ENCODE data around the gene LRRC26. TPM values are rescaled to one million over a fixed set of nuclear protein-coding genes. Genes with fewer than 3 reads are reported as not detected.

LRRC26 gene
- total and polyA plus RNA-seq, 4 experiments from 2014 or later, result not detected

DNA sequence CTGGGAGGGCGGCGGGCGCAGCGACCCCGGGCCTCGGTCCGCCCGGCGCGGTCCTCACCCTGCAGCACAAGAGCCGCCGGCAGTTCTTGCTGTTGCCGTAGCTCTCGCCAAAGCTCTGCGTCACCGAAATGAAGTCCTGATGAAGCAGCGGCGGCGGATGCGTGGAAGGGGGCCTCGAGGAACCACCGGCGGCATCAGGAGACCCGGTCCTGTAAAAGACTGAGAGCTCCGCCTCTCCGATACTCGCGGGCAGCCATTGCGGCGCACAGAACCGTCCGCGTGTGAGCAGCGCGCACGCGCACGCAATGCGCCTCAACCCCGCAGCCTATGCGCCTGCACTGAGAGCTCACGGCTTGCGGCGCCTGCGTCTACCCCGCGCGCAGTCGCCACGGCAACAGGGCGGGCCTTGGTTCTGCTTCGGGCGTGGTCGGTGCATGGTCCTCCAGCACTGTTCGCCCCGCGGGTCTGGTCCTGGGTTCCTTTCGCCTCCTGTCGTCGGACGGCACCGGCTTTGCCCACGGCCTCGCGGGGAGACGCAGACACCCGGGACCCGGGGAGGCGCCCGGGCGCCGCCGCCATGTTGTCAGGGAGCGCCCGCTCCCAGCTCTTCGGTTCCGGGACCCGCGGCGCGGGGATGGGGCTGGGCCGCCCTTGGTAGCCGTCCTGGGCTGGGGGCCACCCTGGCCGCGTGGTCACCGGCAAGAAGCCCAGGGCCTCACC lies 40.2 kb downstream of the LRRC26 start:
- Mint-ChIP-seq H3K36me3 (peaks cover 0 to 6% of the 10 kb centered on the region in 2 donors), H3K4me3 (peak overlapping the region; percentile 86 to 97 (median 90)), H3K9me3 (peaks cover 0 to 10% (median 3%) of the 10 kb centered on the region in 8 donors), H3K27me3 (peaks cover 2 to 4% of the 10 kb centered on the region in 2 donors), H3K27ac (peak overlapping the region; percentile 82 to 99 (median 92)), H3K4me1 (peaks cover 23 to 35% (median 30%) of the 10 kb centered on the region in 4 donors)
- intact Hi-C loops (cut with micrococcal nuclease), result loop anchor here (1.0 to 2.0 kb wide), 4 partner anchors 43 to 93 kb away; partner anchors contain the start of genes ANAPC2, MAN1B1, RNF208 and SSNA1
- H3K4me1 ChIP-seq (ENCODE audit: insufficient read depth, low read length), result peaks cover 31% of the 10 kb centered on the region
- H3K36me3 ChIP-seq (ENCODE audit: insufficient read depth, low read length), result no peaks in the 10 kb centered on the region
- POLR2A ChIA-PET (ENCODE audit: partially characterized antibody), result interaction anchor here (0.7 to 3.3 kb wide), 26 partner anchors 11 to 339 kb away, joined by 3 to 37 read pairs (median 5); partner anchors contain the start of genes ANAPC2, DPP7, MAN1B1 and NDOR1
- DNase-seq, result peak; percentile 89 to 92 (median 91)
- H3K27ac ChIP-seq (ENCODE audit: low read depth, low read length), result peak overlapping the region; percentile 80
- peak overlapping the region in 1 of 2 donors; percentile 84 for H3K4me3 ChIP-seq (ENCODE audit: low read length in 2 of 2)
- CTCF ChIA-PET (ENCODE audit: partially characterized antibody), result interaction anchor here (1.0 to 2.8 kb wide), 10 partner anchors 8 to 113 kb away, joined by 3 to 9 read pairs (median 4); partner anchors contain the start of genes GRIN1, MAN1B1 and RNF224
- no peaks in the 10 kb centered on the region for H3K9me3 ChIP-seq (ENCODE audit: control insufficient read depth in 1 of 2, low read length in 2 of 2)
- H3K27me3 ChIP-seq (ENCODE audit: insufficient read depth, low read length), result no peaks in the 10 kb centered on the region

DNA sequence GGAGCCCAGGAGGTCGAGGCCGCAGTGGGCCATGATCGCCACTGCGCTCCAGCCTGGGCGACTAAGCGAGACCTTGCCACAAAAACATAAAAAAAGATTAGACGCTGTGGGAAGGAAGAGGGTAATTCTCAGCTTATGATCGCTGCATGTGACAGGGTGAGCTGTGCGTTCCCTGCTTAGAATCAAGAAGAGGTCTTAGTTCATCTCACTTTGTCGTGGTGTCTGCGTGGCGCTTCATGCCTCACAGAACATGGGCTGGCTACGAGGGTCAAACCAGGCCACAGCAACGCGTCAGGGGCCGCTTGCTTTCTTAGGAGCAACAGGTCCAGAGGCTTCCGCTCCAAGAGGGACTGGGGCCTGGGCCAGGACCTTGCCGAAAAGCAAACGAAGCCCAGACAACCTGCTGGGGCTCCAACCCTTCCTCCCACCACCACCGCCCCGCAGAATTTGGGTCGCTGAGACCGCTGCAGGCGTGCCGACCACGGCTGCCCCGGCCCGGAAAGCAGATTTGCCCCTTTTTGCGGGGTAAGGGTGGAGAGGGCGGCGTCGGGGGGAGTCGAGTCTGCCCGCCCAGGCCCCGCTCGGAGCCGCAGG lies 40.9 kb downstream of the LRRC26 start:
- peaks cover 23 to 35% (median 30%) of the 10 kb centered on the region in 4 donors for H3K4me1 Mint-ChIP-seq
- peak overlapping the region; percentile 84 to 97 (median 94) for H3K4me3 Mint-ChIP-seq
- H3K9me3 ChIP-seq (ENCODE audit: control insufficient read depth in 1 of 2, low read length in 2 of 2), result no peaks in the 10 kb centered on the region
- POLR2A ChIA-PET (ENCODE audit: partially characterized antibody), result interaction anchor here (0.7 to 3.3 kb wide), 22 partner anchors 10 to 338 kb away, joined by 3 to 37 read pairs (median 5); partner anchors contain the start of genes ANAPC2, DPP7, MAN1B1 and NDOR1
- CTCF ChIA-PET (ENCODE audit: partially characterized antibody), result interaction anchor here (1.0 to 2.8 kb wide), 10 partner anchors 8 to 113 kb away, joined by 3 to 9 read pairs (median 4); partner anchors contain the start of genes GRIN1, MAN1B1 and RNF224
- peaks cover 0 to 10% (median 3%) of the 10 kb centered on the region in 8 donors for H3K9me3 Mint-ChIP-seq
- H3K36me3 Mint-ChIP-seq, result peaks cover 0 to 6% of the 10 kb centered on the region in 2 donors
- DNase-seq, result peak in 2 of 5 donors; percentile 15 to 23
- no peaks in the 10 kb centered on the region for H3K27me3 ChIP-seq (ENCODE audit: insufficient read depth, low read length)
- peaks cover 31% of the 10 kb centered on the region for H3K4me1 ChIP-seq (ENCODE audit: insufficient read depth, low read length)
- H3K27ac ChIP-seq (ENCODE audit: low read depth, low read length), result peak overlapping the region; percentile 80
- peak overlapping the region in 1 of 2 donors; percentile 84 for H3K4me3 ChIP-seq (ENCODE audit: low read length in 2 of 2)
- no peaks in the 10 kb centered on the region for H3K36me3 ChIP-seq (ENCODE audit: insufficient read depth, low read length)
- intact Hi-C loops (cut with micrococcal nuclease), result loop anchor here (1.0 to 2.0 kb wide), 4 partner anchors 42 to 94 kb away; partner anchors contain the start of genes ANAPC2, MAN1B1, RNF208 and SSNA1
- peaks cover 2% of the 10 kb centered on the region in 2 donors for H3K27me3 Mint-ChIP-seq
- peak overlapping the region; percentile 92 to 99 (median 96) for H3K27ac Mint-ChIP-seq

DNA sequence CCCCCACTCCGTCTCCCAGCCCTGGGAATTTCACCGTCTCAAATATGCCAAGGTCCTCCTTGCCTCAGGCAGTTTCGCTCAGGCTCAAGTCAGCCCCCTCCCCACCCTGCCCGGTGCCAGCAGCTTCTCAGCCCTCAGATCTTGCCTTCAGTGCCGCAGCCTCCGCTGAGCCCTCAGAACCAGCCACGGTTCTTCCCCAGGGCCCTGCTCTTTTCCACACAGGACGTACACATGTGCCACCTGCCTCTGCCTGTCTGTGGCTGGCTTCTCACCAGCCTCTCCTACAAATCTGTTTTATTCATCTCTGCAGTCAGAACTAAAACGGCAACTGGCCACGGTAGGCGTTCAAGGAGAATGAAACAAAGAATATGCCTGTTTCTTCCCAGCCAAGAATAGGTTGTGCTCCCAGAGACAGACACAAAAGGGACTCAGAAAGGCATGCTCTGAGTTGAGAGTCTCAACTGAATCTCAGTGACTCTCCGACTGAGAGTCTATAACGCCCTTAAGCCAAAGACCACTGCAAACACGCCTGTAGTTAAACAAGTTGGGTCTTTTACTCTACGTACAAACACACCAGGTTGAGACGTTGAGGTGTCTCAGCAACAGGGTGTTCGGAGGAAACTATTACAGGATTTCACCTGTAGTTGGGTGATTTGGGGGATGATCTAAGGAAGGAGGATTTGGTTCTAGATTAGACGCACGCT lies 41.5 kb downstream of the LRRC26 start:
- Mint-ChIP-seq H3K27me3 (peaks cover 2% of the 10 kb centered on the region in 2 donors), H3K27ac (peak overlapping the region; percentile 92 to 99 (median 96)), H3K4me3 (peak overlapping the region; percentile 84 to 97 (median 94)), H3K36me3 (peaks cover 0 to 6% of the 10 kb centered on the region in 2 donors), H3K9me3 (peaks cover 0 to 10% (median 3%) of the 10 kb centered on the region in 8 donors), H3K4me1 (peaks cover 23 to 35% (median 30%) of the 10 kb centered on the region in 4 donors)
- DNase-seq, result peak in 2 of 5 donors; percentile 23 to 61
- Histone ChIP-seq H3K27ac (ENCODE audit: low read depth, low read length) (peak overlapping the region; percentile 80), H3K4me1 (ENCODE audit: insufficient read depth, low read length) (peaks cover 31% of the 10 kb centered on the region), H3K36me3 (ENCODE audit: insufficient read depth, low read length) (no peaks in the 10 kb centered on the region), H3K9me3 (ENCODE audit: control insufficient read depth in 1 of 2, low read length in 2 of 2) (no peaks in the 10 kb centered on the region), H3K4me3 (ENCODE audit: low read length in 2 of 2) (peak overlapping the region in 1 of 2 donors; percentile 84), H3K27me3 (ENCODE audit: insufficient read depth, low read length) (no peaks in the 10 kb centered on the region)
- ChIA-PET POLR2A (ENCODE audit: partially characterized antibody) (interaction anchor here (0.6 to 3.3 kb wide), 16 partner anchors 10 to 126 kb away, joined by 3 to 34 read pairs (median 5); partner anchors contain the start of genes ANAPC2, CYSRT1, DPP7 and MAN1B1), CTCF (ENCODE audit: partially characterized antibody) (interaction anchor here (0.7 to 2.1 kb wide), 5 partner anchors 10 to 377 kb away, joined by 3 to 7 read pairs (median 4); partner anchors contain the start of genes GRIN1 and RNF224)
- intact Hi-C loops (cut with micrococcal nuclease), result loop anchor here (2.0 kb wide), 3 partner anchors 42 to 94 kb away; partner anchors contain the start of genes MAN1B1, RNF208 and TPRN

DNA sequence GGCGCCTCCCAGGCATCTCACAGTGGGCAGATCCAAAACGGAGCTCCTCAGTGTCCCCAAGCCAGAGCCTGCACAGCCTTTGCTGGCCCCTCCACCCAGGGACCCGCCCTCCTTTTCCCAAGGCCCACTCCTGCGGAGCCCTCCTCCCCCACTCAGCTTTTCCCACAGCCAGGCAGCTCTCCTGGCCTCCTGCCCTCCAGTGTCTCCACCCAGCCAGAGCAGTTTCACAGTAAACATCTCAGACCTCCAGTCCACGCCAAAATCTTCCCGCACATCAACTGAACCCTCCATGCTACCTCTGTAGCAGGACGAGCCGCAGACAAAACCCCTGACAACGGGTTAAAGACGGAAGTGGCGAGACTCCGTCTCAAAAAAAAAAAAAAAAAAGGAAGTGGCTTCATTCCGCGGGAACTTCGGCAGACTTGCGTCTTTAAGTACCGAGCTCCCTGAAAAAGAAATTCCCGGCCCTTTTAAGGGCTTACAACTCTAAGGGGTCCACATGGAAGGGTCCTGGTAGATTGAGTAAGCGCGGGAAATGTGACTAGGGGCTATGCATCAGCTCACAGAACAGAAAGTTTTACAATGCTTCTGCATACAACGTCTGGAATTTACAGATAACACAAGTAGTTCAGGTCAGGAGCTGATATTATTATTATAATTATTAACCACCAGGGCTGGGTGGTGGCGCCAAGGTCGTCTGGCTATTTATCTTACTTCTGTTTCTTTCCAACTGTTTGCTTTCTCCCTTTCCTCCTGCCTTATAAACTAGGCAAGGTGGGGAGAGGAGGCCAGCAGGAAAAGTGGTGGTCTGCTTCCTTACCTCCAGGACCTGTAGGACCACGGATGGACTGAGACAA lies 42.3 kb downstream of the LRRC26 start:
- Mint-ChIP-seq H3K27ac (peak overlapping the region; percentile 92 to 99 (median 96)), H3K27me3 (no peaks in the 10 kb centered on the region), H3K9me3 (peaks cover 0 to 10% (median 1%) of the 10 kb centered on the region in 8 donors), H3K4me3 (peak overlapping the region; percentile 84 to 97 (median 94)), H3K4me1 (peaks cover 25 to 38% (median 30%) of the 10 kb centered on the region in 4 donors), H3K36me3 (peaks cover 0 to 6% of the 10 kb centered on the region in 2 donors)
- intact Hi-C loops (cut with micrococcal nuclease), result loop anchor here (2.0 kb wide), 3 partner anchors 41 to 95 kb away; partner anchors contain the start of genes MAN1B1, RNF208 and TPRN
- Histone ChIP-seq H3K9me3 (ENCODE audit: control insufficient read depth in 1 of 2, low read length in 2 of 2) (no peaks in the 10 kb centered on the region), H3K27ac (ENCODE audit: low read depth, low read length) (peak overlapping the region; percentile 80), H3K36me3 (ENCODE audit: insufficient read depth, low read length) (no peaks in the 10 kb centered on the region), H3K4me3 (ENCODE audit: low read length in 2 of 2) (peak overlapping the region; percentile 9 to 43), H3K27me3 (ENCODE audit: insufficient read depth, low read length) (no peaks in the 10 kb centered on the region), H3K4me1 (ENCODE audit: insufficient read depth, low read length) (peaks cover 31% of the 10 kb centered on the region)
- DNase-seq, result peak; percentile 40 to 56 (median 46)
- ChIA-PET CTCF (ENCODE audit: partially characterized antibody) (interaction anchor here (0.7 to 2.1 kb wide), 4 partner anchors 32 to 376 kb away, joined by 3 to 7 read pairs (median 4); partner anchors contain the start of gene RNF224), POLR2A (ENCODE audit: partially characterized antibody) (interaction anchor here (0.6 to 2.9 kb wide), 16 partner anchors 11 to 127 kb away, joined by 3 to 22 read pairs (median 4); partner anchors contain the start of genes ANAPC2, CYSRT1, MAN1B1 and NDOR1)

DNA sequence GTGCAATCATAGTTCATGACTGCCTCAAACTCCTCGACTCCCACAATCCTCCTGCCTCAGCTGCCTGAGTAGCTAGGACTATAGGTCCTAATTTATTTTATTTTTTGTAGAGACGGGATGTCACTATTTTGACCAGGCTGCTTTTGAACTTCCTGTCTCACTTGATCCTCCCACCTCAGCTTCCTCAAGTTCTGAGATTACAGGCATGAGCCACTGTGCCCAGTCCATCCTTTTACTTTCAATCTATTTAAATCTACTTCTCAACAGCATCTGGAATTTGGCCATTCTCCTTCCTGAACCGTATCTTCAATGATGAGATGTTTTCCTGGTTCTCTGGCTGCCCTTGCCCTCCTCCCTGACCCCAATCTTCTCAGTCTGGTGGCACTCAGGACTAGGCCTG lies 43.1 kb downstream of the LRRC26 start:
- Mint-ChIP-seq H3K9me3 (peaks cover 0 to 10% (median 1%) of the 10 kb centered on the region in 8 donors), H3K27ac (peak overlapping the region; percentile 92 to 99 (median 96)), H3K36me3 (peaks cover 0 to 6% of the 10 kb centered on the region in 2 donors), H3K4me1 (peaks cover 25 to 40% (median 33%) of the 10 kb centered on the region in 4 donors), H3K4me3 (peak overlapping the region; percentile 84 to 97 (median 94)), H3K27me3 (no peaks in the 10 kb centered on the region)
- Histone ChIP-seq H3K27me3 (ENCODE audit: insufficient read depth, low read length) (no peaks in the 10 kb centered on the region), H3K27ac (ENCODE audit: low read depth, low read length) (peak overlapping the region; percentile 80), H3K9me3 (ENCODE audit: control insufficient read depth in 1 of 2, low read length in 2 of 2) (no peaks in the 10 kb centered on the region), H3K4me3 (ENCODE audit: low read length in 2 of 2) (peak overlapping the region in 1 of 2 donors; percentile 43), H3K4me1 (ENCODE audit: insufficient read depth, low read length) (peaks cover 31% of the 10 kb centered on the region), H3K36me3 (ENCODE audit: insufficient read depth, low read length) (no peaks in the 10 kb centered on the region)
- no peak for DNase-seq
- intact Hi-C loops (cut with micrococcal nuclease), result no loop called here
- ChIA-PET CTCF (ENCODE audit: partially characterized antibody) (interaction anchor here (0.7 to 2.1 kb wide), 3 partner anchors 31 to 110 kb away, joined by 3 to 7 read pairs (median 5); no protein-coding TSS in a partner anchor), POLR2A (ENCODE audit: partially characterized antibody) (interaction anchor here (0.6 to 2.1 kb wide), 9 partner anchors 30 to 586 kb away, joined by 3 to 22 read pairs (median 5); partner anchors contain the start of genes ANAPC2, CYSRT1, MAN1B1 and NDOR1)

Measured in CD4-positive, alpha-beta memory T cell (primary cell).